K562 (cell line): ENCODE results near the gene CLCN4. TPM values are rescaled to one million over a fixed set of nuclear protein-coding genes. Genes with fewer than 3 reads are reported as not detected.

Experiments
- CBX2 ChIP-seq: fragments of 200-600 bp; sonication (generic); IDR thresholded peaks from one replicate; pipeline ENCODE4 v1.6.1; 2012; ENCODE audit warnings: mild to moderate bottlenecking, low read length, inconsistent platforms; ENCODE audit not compliant: insufficient read depth, poor library complexity, severe bottlenecking
- KAT7 ChIP-seq: sonication (generic); formaldehyde crosslinking; IDR thresholded peaks from 2 replicates; pipeline ENCODE4 v1.8.0; 2022; ENCODE audit warnings: missing genetic modification reagents, mild to moderate bottlenecking, borderline replicate concordance
- MAFF ChIP-seq: IDR thresholded peaks from 2 replicates; pipeline ENCODE4 v1.6.1; 2012; ENCODE audit warnings: low read length, improper control_type of control experiment
- NFRKB ChIP-seq: fragments of 450-650 bp; IDR thresholded peaks from 2 replicates; pipeline ENCODE4 v1.6.1; 2016; ENCODE audit warnings: low read depth
- RAD21 ChIP-seq, 2 experiments: fragments of 250-450 bp in 1 of 2; fragments of 450-650 bp in 1 of 2; sonication (Bioruptor Pico) in 1 of 2; formaldehyde crosslinking in 1 of 2; IDR thresholded peaks in 1 of 2; conservative IDR thresholded peaks in 1 of 2; 2 replicates each; pipeline versions ENCODE4 v1.4.0 to v1.8.0; 2020 to 2022; ENCODE audit warnings: mild to moderate bottlenecking in 2 of 2, moderate library complexity in 1 of 2
- SP1 ChIP-seq: sonication (generic); formaldehyde crosslinking; IDR thresholded peaks from 2 replicates; pipeline ENCODE4 v1.8.1; 2022; ENCODE audit warnings: mild to moderate bottlenecking, missing genetic modification reagents
- TAF9B ChIP-seq: fragments of 450-650 bp; IDR thresholded peaks from 2 replicates; pipeline ENCODE4 v1.6.1; 2018; ENCODE audit warnings: mild to moderate bottlenecking; ENCODE audit not compliant: partially characterized antibody
- TAL1 ChIP-seq: fragments of 450-650 bp; IDR thresholded peaks from 2 replicates; pipeline ENCODE4 v1.6.1; 2016; ENCODE audit warnings: mild to moderate bottlenecking
- TCFL5 ChIP-seq: fragments of 250-450 bp; sonication (Bioruptor Pico); conservative IDR thresholded peaks from 2 replicates; pipeline ENCODE4 v1.6.1; 2021; ENCODE audit warnings: mild to moderate bottlenecking, moderate library complexity, matching md5 sums
- ZNF408 ChIP-seq: fragments of 250-450 bp; sonication (Bioruptor Pico); IDR thresholded peaks from 2 replicates; pipeline ENCODE4 v1.4.0; 2020; ENCODE audit warnings: low read depth, mild to moderate bottlenecking, moderate library complexity
- polyA plus RNA-seq, 8 experiments: library from polyadenylated mRNA; depleted of rRNA in 4 of 8; stranded (reverse) in 5 of 8; unstranded in 3 of 8; fragments of >200 nt; fragmentation: Nextera tagmentation in 2 of 8; fragmentation: Illumina TruSeq in 1 of 8; extraction: Ambion mirVana in 2 of 8; extraction: Trizol in 1 of 8; gene quantifications; 2 replicates each; pipeline versions ENCODE4 v1.2.1 to v1.2.3, GENCODE V29; 2011 to 2014; ENCODE audit warnings: inconsistent platforms in 1 of 8, missing spikeins in 1 of 8
- total RNA-seq, 7 experiments: library from RNA; depleted of rRNA in 6 of 7; stranded (reverse); fragments of >200 nt in 6 of 7; fragmentation: Illumina TruSeq in 2 of 7; extraction: Trizol in 2 of 7; gene quantifications; 2 replicates each; pipeline versions ENCODE4 v1.2.1 to v1.2.3, GENCODE V29; 2011 to 2021; ENCODE audit warnings: low replicate concordance in 1 of 7
- TF ChIP-seq, protein P1 (sequence below), 3 experiments: fragments of 200-800 bp in 1 of 3; sonication (Bioruptor generic) in 1 of 3; sonication (generic) in 1 of 3; formaldehyde crosslinking in 1 of 3; IDR thresholded peaks; 2 replicates each; pipeline versions ENCODE4 v1.6.1 to v1.8.0; 2016 to 2022; ENCODE audit warnings: mild to moderate bottlenecking in 2 of 3, missing compliant biosample characterization in 2 of 3, missing genetic modification characterization in 2 of 3, missing genetic modification reagents in 1 of 3
- TF ChIP-seq, protein P2 (sequence below), 3 experiments: fragments of 200-800 bp in 1 of 3; fragments of 250-450 bp in 1 of 3; fragments of 450-650 bp in 1 of 3; sonication (Bioruptor Pico) in 1 of 3; sonication (Bioruptor generic) in 1 of 3; formaldehyde crosslinking in 1 of 3; IDR thresholded peaks; 2 replicates each; pipeline versions ENCODE4 v1.6.1 to v1.8.0; 2016 to 2022; ENCODE audit warnings: mild to moderate bottlenecking in 2 of 3, missing genetic modification characterization in 2 of 3, missing compliant biosample characterization in 1 of 3, moderate library complexity in 1 of 3
- TF ChIP-seq, protein P3 (sequence below), 2 experiments: fragments of 450-650 bp; formaldehyde crosslinking in 1 of 2; IDR thresholded peaks; 2 replicates each; pipeline versions ENCODE4 v1.4.0 to v1.6.1; 2014 to 2020; ENCODE audit warnings: mild to moderate bottlenecking in 2 of 2, borderline replicate concordance in 1 of 2, low read depth in 1 of 2

CLCN4 gene
- total and polyA plus RNA-seq, 9 of the 15 experiments (the other 6 are each of a cell fraction or from before 2014, with no cell fraction given) = 0.03 to 0.24 (median 0.10) TPM; not detected in 1

DNA sequence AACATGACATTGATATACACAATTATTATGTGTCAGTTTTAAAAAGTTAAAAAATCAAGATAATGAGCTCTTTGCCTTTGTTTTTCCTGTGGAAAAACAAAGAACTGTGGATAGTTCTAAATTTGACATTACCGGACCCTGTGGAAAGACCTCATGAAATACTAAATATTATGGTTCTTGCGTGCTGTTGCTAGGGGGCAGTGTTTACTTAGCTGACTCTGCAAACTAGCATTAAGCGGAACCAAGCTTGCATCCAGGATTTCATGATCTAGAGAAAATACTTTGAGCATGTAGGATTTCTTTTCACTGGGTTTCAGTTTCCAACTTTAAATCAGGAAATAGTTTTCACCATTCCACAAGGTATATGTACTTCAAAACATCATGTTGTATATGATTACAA, 33.6 kb downstream of the CLCN4 start (continued):
- TF ChIP-seq, protein P1, sequence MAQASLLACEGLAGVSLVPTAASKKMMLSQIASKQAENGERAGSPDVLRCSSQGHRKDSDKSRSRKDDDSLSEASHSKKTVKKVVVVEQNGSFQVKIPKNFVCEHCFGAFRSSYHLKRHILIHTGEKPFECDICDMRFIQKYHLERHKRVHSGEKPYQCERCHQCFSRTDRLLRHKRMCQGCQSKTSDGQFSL (CRISPR knock-in tag; IDR thresholded peaks at IDR 0.05) = no peak
- TF ChIP-seq, protein P1 (tag; IDR thresholded peaks at IDR 0.05) = no peak
- TF ChIP-seq ZNF408 = no peak
- TF ChIP-seq CBX2 = no peak
- TF ChIP-seq, protein P2, sequence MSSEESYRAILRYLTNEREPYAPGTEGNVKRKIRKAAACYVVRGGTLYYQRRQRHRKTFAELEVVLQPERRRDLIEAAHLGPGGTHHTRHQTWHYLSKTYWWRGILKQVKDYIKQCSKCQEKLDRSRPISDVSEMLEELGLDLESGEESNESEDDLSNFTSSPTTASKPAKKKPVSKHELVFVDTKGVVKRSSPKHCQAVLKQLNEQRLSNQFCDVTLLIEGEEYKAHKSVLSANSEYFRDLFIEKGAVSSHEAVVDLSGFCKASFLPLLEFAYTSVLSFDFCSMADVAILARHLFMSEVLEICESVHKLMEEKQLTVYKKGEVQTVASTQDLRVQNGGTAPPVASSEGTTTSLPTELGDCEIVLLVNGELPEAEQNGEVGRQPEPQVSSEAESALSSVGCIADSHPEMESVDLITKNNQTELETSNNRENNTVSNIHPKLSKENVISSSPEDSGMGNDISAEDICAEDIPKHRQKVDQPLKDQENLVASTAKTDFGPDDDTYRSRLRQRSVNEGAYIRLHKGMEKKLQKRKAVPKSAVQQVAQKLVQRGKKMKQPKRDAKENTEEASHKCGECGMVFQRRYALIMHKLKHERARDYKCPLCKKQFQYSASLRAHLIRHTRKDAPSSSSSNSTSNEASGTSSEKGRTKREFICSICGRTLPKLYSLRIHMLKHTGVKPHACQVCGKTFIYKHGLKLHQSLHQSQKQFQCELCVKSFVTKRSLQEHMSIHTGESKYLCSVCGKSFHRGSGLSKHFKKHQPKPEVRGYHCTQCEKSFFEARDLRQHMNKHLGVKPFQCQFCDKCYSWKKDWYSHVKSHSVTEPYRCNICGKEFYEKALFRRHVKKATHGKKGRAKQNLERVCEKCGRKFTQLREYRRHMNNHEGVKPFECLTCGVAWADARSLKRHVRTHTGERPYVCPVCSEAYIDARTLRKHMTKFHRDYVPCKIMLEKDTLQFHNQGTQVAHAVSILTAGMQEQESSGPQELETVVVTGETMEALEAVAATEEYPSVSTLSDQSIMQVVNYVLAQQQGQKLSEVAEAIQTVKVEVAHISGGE (CRISPR knock-in tag; IDR thresholded peaks at IDR 0.05) = no peak
- TF ChIP-seq, protein P3, sequence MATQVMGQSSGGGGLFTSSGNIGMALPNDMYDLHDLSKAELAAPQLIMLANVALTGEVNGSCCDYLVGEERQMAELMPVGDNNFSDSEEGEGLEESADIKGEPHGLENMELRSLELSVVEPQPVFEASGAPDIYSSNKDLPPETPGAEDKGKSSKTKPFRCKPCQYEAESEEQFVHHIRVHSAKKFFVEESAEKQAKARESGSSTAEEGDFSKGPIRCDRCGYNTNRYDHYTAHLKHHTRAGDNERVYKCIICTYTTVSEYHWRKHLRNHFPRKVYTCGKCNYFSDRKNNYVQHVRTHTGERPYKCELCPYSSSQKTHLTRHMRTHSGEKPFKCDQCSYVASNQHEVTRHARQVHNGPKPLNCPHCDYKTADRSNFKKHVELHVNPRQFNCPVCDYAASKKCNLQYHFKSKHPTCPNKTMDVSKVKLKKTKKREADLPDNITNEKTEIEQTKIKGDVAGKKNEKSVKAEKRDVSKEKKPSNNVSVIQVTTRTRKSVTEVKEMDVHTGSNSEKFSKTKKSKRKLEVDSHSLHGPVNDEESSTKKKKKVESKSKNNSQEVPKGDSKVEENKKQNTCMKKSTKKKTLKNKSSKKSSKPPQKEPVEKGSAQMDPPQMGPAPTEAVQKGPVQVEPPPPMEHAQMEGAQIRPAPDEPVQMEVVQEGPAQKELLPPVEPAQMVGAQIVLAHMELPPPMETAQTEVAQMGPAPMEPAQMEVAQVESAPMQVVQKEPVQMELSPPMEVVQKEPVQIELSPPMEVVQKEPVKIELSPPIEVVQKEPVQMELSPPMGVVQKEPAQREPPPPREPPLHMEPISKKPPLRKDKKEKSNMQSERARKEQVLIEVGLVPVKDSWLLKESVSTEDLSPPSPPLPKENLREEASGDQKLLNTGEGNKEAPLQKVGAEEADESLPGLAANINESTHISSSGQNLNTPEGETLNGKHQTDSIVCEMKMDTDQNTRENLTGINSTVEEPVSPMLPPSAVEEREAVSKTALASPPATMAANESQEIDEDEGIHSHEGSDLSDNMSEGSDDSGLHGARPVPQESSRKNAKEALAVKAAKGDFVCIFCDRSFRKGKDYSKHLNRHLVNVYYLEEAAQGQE (IDR thresholded peaks at IDR 0.05; ENCODE audit: borderline replicate concordance) = peak; percentile 79; the same call in 1 of the 2 replicates
- TF ChIP-seq, protein P3 (CRISPR knock-in tag; IDR thresholded peaks at IDR 0.05; ENCODE audit: low read depth) = no peak
- TF ChIP-seq NFRKB = no peak
- TF ChIP-seq KAT7 (CRISPR knock-in tag) = no peak
- peak; percentile 77 to 78 for TF ChIP-seq RAD21 (CRISPR knock-in tag; conservative IDR thresholded peaks at IDR 0.05 in 1 of 2, IDR thresholded peaks at IDR 0.05 in 1 of 2)
- no peak for TF ChIP-seq TAL1
- TF ChIP-seq SP1 = no peak
- TF ChIP-seq TCFL5 = no peak
- no peak for TF ChIP-seq TAF9B
- peak; percentile 59; the same call in 1 of the 2 replicates for TF ChIP-seq MAFF
